Neural progenitor cell (in vitro differentiated cells): ENCODE results near the gene ATG16L1.

ENCODE experiments used
- CTCF ChIP-seq: fragments of 200-600 bp; sonication (generic); IDR thresholded peaks from 2 replicates; pipeline ENCODE4 v1.5.1; 2017; ENCODE audit warnings: antibody characterized with exemption, mild to moderate bottlenecking
- EZH2 ChIP-seq: fragments of 200-600 bp; sonication (generic); IDR thresholded peaks from 2 replicates; pipeline ENCODE4 v1.6.1; 2017; ENCODE audit warnings: antibody characterized with exemption, mild to moderate bottlenecking, moderate library complexity
- EZH2phosphoT487 ChIP-seq: fragments of 200-600 bp; sonication (generic); IDR thresholded peaks from 2 replicates; pipeline ENCODE4 v1.6.1; 2017; ENCODE audit warnings: antibody characterized with exemption

- TF ChIP-seq CTCF: no peak
- TF ChIP-seq EZH2phosphoT487: no peak
- no peak for TF ChIP-seq EZH2
Observed at GRCh38 chr2:233262562-233262961, 11.1 kb downstream of the ATG16L1 start.
